HCT116 (cell line): Measurements from ENCODE around the gene MYLK2. TPM values are rescaled to one million over a fixed set of nuclear protein-coding genes. Genes with fewer than 3 reads are reported as not detected.

ENCODE experiments used
- ATAC-seq: fragments of 200-7000 bp; cut with Tn5 transposase; 2 replicates; pipeline ENCODE4 v1.9.1; 2020; ENCODE audit warnings: mild to moderate bottlenecking, moderate library complexity
- BruUV-seq: library from RNA; stranded (reverse); fragments of 400-500 nt; replicated peaks from 2 replicates; lab custom pipeline; 2021; lab: Mats Ljungman, UMichigan
- CTCF ChIA-PET: fragments of 300-600 bp; sonication (Branson Sonifier 250); formaldehyde crosslinking; loops from one replicate; lab custom pipeline; 2021; ENCODE audit warnings: antibody characterized with exemption; lab: Charles Lee
- POLR2A ChIA-PET: fragments of 300-600, 350-600 bp; sonication (Branson Sonifier 250); formaldehyde crosslinking; loops from one replicate; lab custom pipeline; 2021; ENCODE audit warnings: antibody characterized with exemption; lab: Charles Lee
- RAD21 ChIA-PET, 2 experiments: fragments of 300-600 bp; sonication (Branson Sonifier 250); formaldehyde crosslinking; loops; one replicate each; lab custom pipeline; 2023; ENCODE audit warnings: low total read pairs in 2 of 2; ENCODE audit not compliant: uncharacterized antibody in 2 of 2, unreplicated experiment in 2 of 2, low non-redundant PET in 1 of 2; lab: Charles Lee
- DNase-seq: peaks from one replicate; pipeline ENCODE4 v3.0.0-alpha.2; 2010; ENCODE audit warnings: low read depth, low spot score
- H2AFZ ChIP-seq: fragments of 200-600 bp; shearing (Covaris generic), sonication (generic); 2 replicates; pipeline ENCODE4 v1.6.1; 2017; ENCODE audit warnings: low read depth, mixed run types, mixed read lengths, antibody characterized with exemption, low read length; ENCODE audit not compliant: poor library complexity, severe bottlenecking
- H3K27ac ChIP-seq: 2 replicates; pipeline ENCODE4 v1.5.1; 2012; ENCODE audit warnings: low read depth, low read length
- H3K27me3 ChIP-seq: fragments of 200-600 bp; sonication (generic); 2 replicates; pipeline ENCODE4 v1.6.1; 2016; ENCODE audit warnings: mixed run types, low read length, mixed read lengths; ENCODE audit not compliant: insufficient read depth
- H3K36me3 ChIP-seq, 2 experiments: fragments of 200-500 bp in 1 of 2; fragments of 200-600 bp in 1 of 2; sonication (Bioruptor generic) in 1 of 2; sonication (generic) in 1 of 2; 2 replicates each; pipeline versions ENCODE4 v1.5.1 to v1.6.1; 2014 to 2016; ENCODE audit warnings: low read length in 2 of 2, inconsistent platforms in 1 of 2, mixed read lengths in 1 of 2, mixed run types in 1 of 2; ENCODE audit not compliant: insufficient read depth in 2 of 2, control insufficient read depth in 1 of 2
- H3K4me1 ChIP-seq, 2 experiments: fragments of 200-600 bp in 1 of 2; sonication (generic) in 1 of 2; 2 replicates each; pipeline versions ENCODE4 v1.5.1 to v1.6.1; 2012 to 2017; ENCODE audit warnings: low read length in 2 of 2, inconsistent platforms in 1 of 2, mild to moderate bottlenecking in 1 of 2, mixed read lengths in 1 of 2, mixed run types in 1 of 2, moderate library complexity in 1 of 2; ENCODE audit not compliant: insufficient read depth in 2 of 2, control insufficient read depth in 1 of 2
- H3K4me2 ChIP-seq: fragments of 200-600 bp; sonication (generic); 2 replicates; pipeline ENCODE4 v1.6.1; 2017; ENCODE audit warnings: mixed run types, low read length, mixed read lengths
- H3K4me3 ChIP-seq, 2 experiments: fragments of 200-600 bp in 1 of 2; sonication (generic) in 1 of 2; replicated peaks in 1 of 2; 2 replicates each; pipeline ENCODE4 v1.5.1; 2011 to 2016; ENCODE audit warnings: low read length in 2 of 2, control low read depth in 1 of 2, low read depth in 1 of 2, mild to moderate bottlenecking in 1 of 2, mixed read lengths in 1 of 2, mixed run types in 1 of 2
- H3K79me2 ChIP-seq: fragments of 200-600 bp; sonication (generic); 2 replicates; pipeline ENCODE4 v1.6.1; 2017; ENCODE audit warnings: mild to moderate bottlenecking, mixed run types, low read length, moderate library complexity, mixed read lengths; ENCODE audit not compliant: insufficient read depth
- H3K9ac ChIP-seq: fragments of 200-600 bp; sonication (generic); 2 replicates; pipeline ENCODE4 v1.6.1; 2016; ENCODE audit warnings: low read length, mixed read lengths
- H3K9me2 ChIP-seq: fragments of 200-600 bp; sonication (generic), shearing (Covaris generic); 2 replicates; pipeline ENCODE4 v1.6.1; 2017; ENCODE audit warnings: mixed run types, mild to moderate bottlenecking, moderate library complexity; ENCODE audit not compliant: insufficient read depth
- H3K9me3 ChIP-seq, 2 experiments: fragments of 200-500 bp in 1 of 2; fragments of 200-600 bp in 1 of 2; sonication (Bioruptor generic) in 1 of 2; sonication (generic) in 1 of 2; 2 replicates each; pipeline ENCODE4 v1.6.1; 2014 to 2017; ENCODE audit warnings: low read length in 2 of 2, mixed read lengths in 2 of 2, inconsistent platforms in 1 of 2, low read depth in 1 of 2, mild to moderate bottlenecking in 1 of 2, mixed run types in 1 of 2, moderate library complexity in 1 of 2; ENCODE audit not compliant: control insufficient read depth in 1 of 2, insufficient read depth in 1 of 2
- H4K20me1 ChIP-seq: fragments of 200-600 bp; sonication (generic), shearing (Covaris generic); 2 replicates; pipeline ENCODE4 v1.6.1; 2017; ENCODE audit warnings: mixed run types, mild to moderate bottlenecking, moderate library complexity; ENCODE audit not compliant: insufficient read depth
- ATF3 ChIP-seq: IDR thresholded peaks from 2 replicates; pipeline ENCODE4 v1.6.1; 2012
- CBX3 ChIP-seq: IDR thresholded peaks from 2 replicates; pipeline ENCODE4 v1.6.1; 2012; ENCODE audit warnings: low read depth
- EZH2 ChIP-seq: fragments of 200-600 bp; sonication (generic); IDR thresholded peaks from 2 replicates; pipeline ENCODE4 v1.6.1; 2017; ENCODE audit warnings: antibody characterized with exemption, mixed run types
- FOSL1 ChIP-seq: IDR thresholded peaks from 2 replicates; pipeline ENCODE4 v1.6.1; 2012; ENCODE audit warnings: low read depth
- SIN3A ChIP-seq: IDR thresholded peaks from 2 replicates; pipeline ENCODE4 v1.6.1; 2012; ENCODE audit warnings: low read depth
- SRF ChIP-seq: IDR thresholded peaks from 2 replicates; pipeline ENCODE4 v1.6.1; 2012; ENCODE audit warnings: low read depth
- TCF7L2 ChIP-seq: IDR thresholded peaks from 2 replicates; pipeline ENCODE4 v1.7.0; 2011; ENCODE audit warnings: borderline replicate concordance, inconsistent platforms; ENCODE audit not compliant: insufficient read depth, insufficient read length; ENCODE audit errors: extremely low read depth
- YY1 ChIP-seq: IDR thresholded peaks from 2 replicates; pipeline ENCODE4 v1.6.1; 2011; ENCODE audit warnings: low read length, low read depth, moderate library complexity, mild to moderate bottlenecking; ENCODE audit not compliant: insufficient replicate concordance; ENCODE audit errors: extremely low read depth
- ZBTB33 ChIP-seq: IDR thresholded peaks from 2 replicates; pipeline ENCODE4 v1.6.1; 2011; ENCODE audit warnings: mild to moderate bottlenecking, low read length, moderate library complexity; ENCODE audit not compliant: insufficient replicate concordance; ENCODE audit errors: extremely low read depth
- intact Hi-C: fragments of 100-400 bp; cut with micrococcal nuclease; formaldehyde crosslinking; loops from 2 replicates; pipeline ENCODE4 v1.10.0; 2022
- total RNA-seq: library from RNA; stranded (reverse); gene quantifications from one replicate; pipeline ENCODE4 v1.2.1, GENCODE V29; 2021; ENCODE audit not compliant: unreplicated experiment
- TF ChIP-seq, protein P1 (sequence below), 3 experiments: fragments of 200-600 bp in 1 of 3; sonication (generic) in 1 of 3; IDR thresholded peaks in 2 of 3; conservative IDR thresholded peaks in 1 of 3; 2 replicates each; pipeline ENCODE4 v1.5.1; 2012 to 2017; ENCODE audit warnings: low read depth in 2 of 3, low read length in 2 of 3, antibody characterized with exemption in 1 of 3, borderline replicate concordance in 1 of 3, control low read depth in 1 of 3, mild to moderate bottlenecking in 1 of 3, mixed read lengths in 1 of 3, mixed run types in 1 of 3, moderate library complexity in 1 of 3; ENCODE audit not compliant: insufficient read depth in 1 of 3

Gene MYLK2
- total RNA-seq, 1 experiment from 2014 or later: 0.34 TPM

DNA sequence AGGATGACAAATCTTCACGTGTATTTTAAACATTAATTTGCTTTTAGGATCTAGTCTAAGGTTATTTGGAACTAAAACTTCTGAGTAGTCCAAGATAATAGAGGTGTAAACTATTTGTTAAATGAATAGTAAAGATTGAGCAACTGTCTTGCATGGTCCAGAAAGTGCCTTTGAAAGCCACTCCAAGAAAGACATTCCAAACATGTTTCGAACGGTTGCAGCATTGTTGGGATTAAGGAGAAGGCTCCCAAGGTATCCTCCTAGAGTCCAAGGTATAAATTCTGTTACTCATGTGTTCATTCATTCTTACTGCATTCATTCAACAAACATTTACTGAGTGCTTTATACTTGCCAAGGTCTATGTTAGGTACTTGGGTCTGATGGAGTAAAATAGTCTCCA lies 28.8 kb upstream of the MYLK2 start:
- RAD21 ChIA-PET: no interaction called here
- TF ChIP-seq TCF7L2: no peak
- no peak for TF ChIP-seq ATF3
- TF ChIP-seq CBX3: no peak
- TF ChIP-seq YY1: no peak
- no peak for TF ChIP-seq SRF
- no peak for TF ChIP-seq SIN3A
- TF ChIP-seq FOSL1: no peak
- TF ChIP-seq, protein P1, sequence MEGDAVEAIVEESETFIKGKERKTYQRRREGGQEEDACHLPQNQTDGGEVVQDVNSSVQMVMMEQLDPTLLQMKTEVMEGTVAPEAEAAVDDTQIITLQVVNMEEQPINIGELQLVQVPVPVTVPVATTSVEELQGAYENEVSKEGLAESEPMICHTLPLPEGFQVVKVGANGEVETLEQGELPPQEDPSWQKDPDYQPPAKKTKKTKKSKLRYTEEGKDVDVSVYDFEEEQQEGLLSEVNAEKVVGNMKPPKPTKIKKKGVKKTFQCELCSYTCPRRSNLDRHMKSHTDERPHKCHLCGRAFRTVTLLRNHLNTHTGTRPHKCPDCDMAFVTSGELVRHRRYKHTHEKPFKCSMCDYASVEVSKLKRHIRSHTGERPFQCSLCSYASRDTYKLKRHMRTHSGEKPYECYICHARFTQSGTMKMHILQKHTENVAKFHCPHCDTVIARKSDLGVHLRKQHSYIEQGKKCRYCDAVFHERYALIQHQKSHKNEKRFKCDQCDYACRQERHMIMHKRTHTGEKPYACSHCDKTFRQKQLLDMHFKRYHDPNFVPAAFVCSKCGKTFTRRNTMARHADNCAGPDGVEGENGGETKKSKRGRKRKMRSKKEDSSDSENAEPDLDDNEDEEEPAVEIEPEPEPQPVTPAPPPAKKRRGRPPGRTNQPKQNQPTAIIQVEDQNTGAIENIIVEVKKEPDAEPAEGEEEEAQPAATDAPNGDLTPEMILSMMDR (IDR thresholded peaks at IDR 0.05 in 2 of 3, conservative IDR thresholded peaks at IDR 0.05 in 1 of 3; ENCODE audit: borderline replicate concordance in 1 of 3, insufficient read depth in 1 of 3, low read depth in 2 of 3, low read length in 2 of 3): no peak
- no peak for TF ChIP-seq ZBTB33
- TF ChIP-seq EZH2: no peak
- no TSS peak for BruUV-seq
- Histone ChIP-seq H3K79me2 (peaks cover 84% of the 10 kb centered on the region), H3K27me3 (no peaks in the 10 kb centered on the region), H3K9me2 (no peaks in the 10 kb centered on the region), H3K9ac (no peak overlapping the region), H3K4me3 (no peak overlapping the region), H4K20me1 (peaks cover 5% of the 10 kb centered on the region; the same call in 1 of the 2 replicates), H2AFZ (no peak overlapping the region), H3K4me2 (no peak overlapping the region), H3K9me3 (no peaks in the 10 kb centered on the region), H3K27ac (no peak overlapping the region), H3K4me1 (no peaks in the 10 kb centered on the region), H3K36me3 (peaks cover 58 to 72% of the 10 kb centered on the region in 2 experiments)
- POLR2A ChIA-PET: no interaction called here
- DNase-seq (no peak), ATAC-seq (no peak)
- intact Hi-C loops: no loop called here
- CTCF ChIA-PET: no interaction called here
